Glutamatergic neuron (in vitro differentiated cells): Measurements from ENCODE around the gene SMYD4. TPM values are rescaled to one million over a fixed set of nuclear protein-coding genes. Genes with fewer than 3 reads are reported as not detected.

ENCODE experiments used
- DNase-seq: peaks from one replicate; pipeline ENCODE4 v3.0.0; 2022
- H3K27ac Mint-ChIP-seq: one replicate; pipeline ENCODE4 v1.8.0; 2020; ENCODE audit warnings: mild to moderate bottlenecking, mixed read lengths, inconsistent platforms; ENCODE audit not compliant: unreplicated experiment
- H3K27me3 Mint-ChIP-seq: one replicate; pipeline ENCODE4 v1.8.0; 2020; ENCODE audit warnings: mild to moderate bottlenecking, moderate library complexity, mixed read lengths, inconsistent platforms; ENCODE audit not compliant: unreplicated experiment
- H3K36me3 Mint-ChIP-seq: one replicate; pipeline ENCODE4 v1.8.0; 2020; ENCODE audit warnings: mild to moderate bottlenecking, mixed read lengths, inconsistent platforms; ENCODE audit not compliant: unreplicated experiment
- H3K4me1 Mint-ChIP-seq: one replicate; pipeline ENCODE4 v1.8.0; 2020; ENCODE audit warnings: mild to moderate bottlenecking, low read depth, mixed read lengths, inconsistent platforms; ENCODE audit not compliant: unreplicated experiment
- H3K4me3 Mint-ChIP-seq: one replicate; pipeline ENCODE4 v1.8.0; 2020; ENCODE audit warnings: mild to moderate bottlenecking, mixed read lengths, inconsistent platforms; ENCODE audit not compliant: unreplicated experiment
- H3K9me3 Mint-ChIP-seq: one replicate; pipeline ENCODE4 v1.8.0; 2020; ENCODE audit warnings: mild to moderate bottlenecking, moderate library complexity, mixed read lengths, inconsistent platforms; ENCODE audit not compliant: unreplicated experiment
- CTCF ChIP-seq: fragments of 200-600 bp; sonication (generic); IDR thresholded peaks from one replicate; pipeline ENCODE4 v1.5.0; 2021; ENCODE audit not compliant: partially characterized antibody, unreplicated experiment
- total RNA-seq: library from RNA; stranded (reverse); fragmentation: NEBNext Ultra II Directional; extraction: Animal tissue kit (Norgen Biotek cat#: 25700); gene quantifications from one replicate; pipeline ENCODE4 v1.2.1, GENCODE V29; 2021; ENCODE audit not compliant: unreplicated experiment

Gene SMYD4
- total RNA-seq, 1 donor from 2014 or later: 11.4 TPM

GRCh38 chr17:1852327-1852726 lies 22.6 kb upstream of the SMYD4 start:
- no peak for TF ChIP-seq CTCF
- H3K4me3 Mint-ChIP-seq: no peak overlapping the region

GRCh38 chr17:1847191-1847590 lies 17.5 kb upstream of the SMYD4 start:
- Mint-ChIP-seq H3K4me1 (peaks cover 23% of the 10 kb centered on the region), H3K27me3 (no peaks in the 10 kb centered on the region), H3K36me3 (no peaks in the 10 kb centered on the region), H3K27ac (peak overlapping the region; percentile 93), H3K4me3 (peak overlapping the region; percentile 5), H3K9me3 (peaks cover 2% of the 10 kb centered on the region)
- peak; percentile 75 for DNase-seq
- TF ChIP-seq CTCF: no peak

More at GRCh38 chr17:1852327-1852726, 22.6 kb upstream of the SMYD4 start:
- no peak for DNase-seq
- Mint-ChIP-seq H3K27ac (peak overlapping the region; percentile 3), H3K36me3 (no peaks in the 10 kb centered on the region), H3K27me3 (no peaks in the 10 kb centered on the region), H3K4me1 (peaks cover 11% of the 10 kb centered on the region), H3K9me3 (no peaks in the 10 kb centered on the region)

- TF ChIP-seq CTCF: no peak
- peak overlapping the region; percentile 39 for H3K27ac Mint-ChIP-seq
- H3K9me3 Mint-ChIP-seq: peaks cover 2% of the 10 kb centered on the region
- H3K4me1 Mint-ChIP-seq: peaks cover 23% of the 10 kb centered on the region
- DNase-seq: no peak
- no peaks in the 10 kb centered on the region for H3K36me3 Mint-ChIP-seq
- H3K4me3 Mint-ChIP-seq: peak overlapping the region; percentile 13
- H3K27me3 Mint-ChIP-seq: no peaks in the 10 kb centered on the region
These were observed 14.2 kb upstream of the SMYD4 start for GRCh38 chr17:1843947-1844346.

GRCh38 chr17:1839516-1839915 lies 9.8 kb upstream of the SMYD4 start:
- DNase-seq: no peak
- no peak for TF ChIP-seq CTCF
- Mint-ChIP-seq H3K36me3 (no peaks in the 10 kb centered on the region), H3K4me3 (no peak overlapping the region), H3K4me1 (peaks cover 11% of the 10 kb centered on the region), H3K9me3 (no peaks in the 10 kb centered on the region), H3K27me3 (no peaks in the 10 kb centered on the region), H3K27ac (no peak overlapping the region)

GRCh38 chr17:1834380-1835149 lies 4.9 kb upstream of the SMYD4 start:
- H3K4me3 Mint-ChIP-seq: no peak overlapping the region
- no peak for DNase-seq
- H3K4me1 Mint-ChIP-seq: peaks cover 5% of the 10 kb centered on the region
- no peak overlapping the region for H3K27ac Mint-ChIP-seq
- no peaks in the 10 kb centered on the region for H3K36me3 Mint-ChIP-seq
- no peaks in the 10 kb centered on the region for H3K27me3 Mint-ChIP-seq
- H3K9me3 Mint-ChIP-seq: peaks cover 3% of the 10 kb centered on the region
- no peak for TF ChIP-seq CTCF
